SK-N-SH treated with all-trans-retinoic acid at 6 μM for 48 hours (cell line): Measurements from ENCODE around the gene TCAIM.
"Not testable (repeated sequence)": the region's sequence is repeated elsewhere in the genome, so short reads cannot be mapped to it uniquely, and the experiment has no call there.

Experiments used
- ATAC-seq: fragments of 200-7000 bp; cut with Tn5 transposase; 3 replicates; pipeline ENCODE4 v1.9.1; 2020; ENCODE audit warnings: mild to moderate bottlenecking, moderate library complexity
- ARNTL ChIP-seq: fragments of 450-650 bp; formaldehyde crosslinking; IDR thresholded peaks from 2 replicates; pipeline ENCODE4 v1.5.0; 2020; ENCODE audit warnings: low read depth, mild to moderate bottlenecking, moderate library complexity, borderline replicate concordance
- BACH2 ChIP-seq: fragments of 250-450 bp; sonication (Bioruptor Pico); IDR thresholded peaks from 2 replicates; pipeline ENCODE4 v1.9.0; 2021; ENCODE audit warnings: mild to moderate bottlenecking, borderline replicate concordance
- CSDC2 ChIP-seq: fragments of 250-450 bp; sonication (Bioruptor Pico); IDR thresholded peaks from 2 replicates; pipeline ENCODE4 v1.5.0; 2020; ENCODE audit warnings: mild to moderate bottlenecking, moderate library complexity
- CSRNP3 ChIP-seq: fragments of 250-450 bp; sonication (Bioruptor Pico); IDR thresholded peaks from 2 replicates; pipeline ENCODE4 v1.5.1; 2021; ENCODE audit warnings: mild to moderate bottlenecking, moderate library complexity
- ESRRG ChIP-seq: fragments of 250-450 bp; sonication (Bioruptor Pico); IDR thresholded peaks from 2 replicates; pipeline ENCODE4 v1.6.1; 2021; ENCODE audit warnings: mild to moderate bottlenecking
- GLIS3 ChIP-seq: fragments of 250-450 bp; sonication (Bioruptor Pico); IDR thresholded peaks from 2 replicates; pipeline ENCODE4 v1.5.0; 2020; ENCODE audit warnings: mild to moderate bottlenecking, moderate library complexity
- ISL1 ChIP-seq: fragments of 250-450 bp; sonication (Bioruptor Pico); IDR thresholded peaks from 2 replicates; pipeline ENCODE4 v2.1.2; 2022; ENCODE audit warnings: mild to moderate bottlenecking, moderate library complexity
- OSR1 ChIP-seq: fragments of 250-450 bp; sonication (Bioruptor Pico); IDR thresholded peaks from 2 replicates; pipeline ENCODE4 v1.8.0; 2022; ENCODE audit warnings: moderate library complexity, mild to moderate bottlenecking, inconsistent platforms
- PATZ1 ChIP-seq: fragments of 250-450 bp; sonication (Bioruptor Pico); IDR thresholded peaks from 2 replicates; pipeline ENCODE4 v1.8.0; 2020; ENCODE audit warnings: mild to moderate bottlenecking, moderate library complexity, borderline replicate concordance
- SNAI2 ChIP-seq: fragments of 250-450 bp; sonication (Bioruptor Pico); IDR thresholded peaks from 2 replicates; pipeline ENCODE4 v1.5.0; 2020; ENCODE audit warnings: mild to moderate bottlenecking, moderate library complexity
- TCF4 ChIP-seq: fragments of 250-450 bp; sonication (Bioruptor Pico); IDR thresholded peaks from 2 replicates; pipeline ENCODE4 v1.8.0; 2021; ENCODE audit warnings: mild to moderate bottlenecking, moderate library complexity, borderline replicate concordance
- TOX ChIP-seq: fragments of 250-450 bp; sonication (Bioruptor Pico); IDR thresholded peaks from 2 replicates; pipeline ENCODE4 v1.8.0; 2021; ENCODE audit warnings: mild to moderate bottlenecking, moderate library complexity, borderline replicate concordance
- ZC3H10 ChIP-seq: fragments of 250-450 bp; sonication (Bioruptor Pico); IDR thresholded peaks from 2 replicates; pipeline ENCODE4 v1.5.1; 2021; ENCODE audit warnings: mild to moderate bottlenecking, moderate library complexity
- ZFP3 ChIP-seq: fragments of 250-450 bp; sonication (Bioruptor Pico); IDR thresholded peaks from 2 replicates; pipeline ENCODE4 v1.5.0; 2020; ENCODE audit warnings: mild to moderate bottlenecking, moderate library complexity
- ZFP30 ChIP-seq: fragments of 450-650 bp; formaldehyde crosslinking; IDR thresholded peaks from 2 replicates; pipeline ENCODE4 v1.5.0; 2022; ENCODE audit warnings: mild to moderate bottlenecking, moderate library complexity
- ZNF565 ChIP-seq: fragments of 450-650 bp; formaldehyde crosslinking; conservative IDR thresholded peaks from 2 replicates; pipeline ENCODE4 v1.5.0; 2020; ENCODE audit warnings: low read depth, mild to moderate bottlenecking, moderate library complexity
- ZNF70 ChIP-seq: fragments of 450-650 bp; formaldehyde crosslinking; IDR thresholded peaks from 2 replicates; pipeline ENCODE4 v1.5.0; 2020; ENCODE audit warnings: mild to moderate bottlenecking, moderate library complexity
- ZNF8 ChIP-seq: fragments of 450-650 bp; formaldehyde crosslinking; IDR thresholded peaks from 2 replicates; pipeline ENCODE4 v1.5.0; 2020; ENCODE audit warnings: mild to moderate bottlenecking, moderate library complexity

Gene TCAIM

GRCh38 chr3:44415421-44415820 is 76.9 kb downstream of the TCAIM start:
- TF ChIP-seq PATZ1 (CRISPR knock-in tag) = no peak
- no peak for TF ChIP-seq OSR1 (CRISPR knock-in tag)
- ATAC-seq = no peak

GRCh38 chr3:44416031-44417030 is 77.8 kb downstream of the TCAIM start:
- no peak for TF ChIP-seq GLIS3
- TF ChIP-seq ZFP30 (CRISPR knock-in tag) = no peak
- TF ChIP-seq TOX (CRISPR knock-in tag) = no peak
- TF ChIP-seq ESRRG (CRISPR knock-in tag) = no peak
- ATAC-seq = no peak

GRCh38 chr3:44418118-44418517 is 79.6 kb downstream of the TCAIM start:
- ATAC-seq = not testable (repeated sequence)

GRCh38 chr3:44418549-44418948 is 80.0 kb downstream of the TCAIM start:
- ATAC-seq = no peak

GRCh38 chr3:44419116-44419922 is 80.8 kb downstream of the TCAIM start:
- no peak for ATAC-seq
- TF ChIP-seq ESRRG (CRISPR knock-in tag) (no peak), ZNF565 (CRISPR knock-in tag) (no peak), ZFP30 (CRISPR knock-in tag) (no peak), CSDC2 (CRISPR knock-in tag) (no peak)

More at GRCh38 chr3:44418549-44418948, 80.0 kb downstream of the TCAIM start:
- TF ChIP-seq ARNTL (CRISPR knock-in tag) (no peak), ZNF8 (CRISPR knock-in tag) (no peak), ESRRG (CRISPR knock-in tag) (no peak), OSR1 (CRISPR knock-in tag) (no peak), TCF4 (no peak), GLIS3 (no peak), ZFP30 (CRISPR knock-in tag) (no peak)

GRCh38 chr3:44419923-44420650 is 81.5 kb downstream of the TCAIM start:
- TF ChIP-seq GLIS3 (no peak), TCF4 (no peak), ESRRG (CRISPR knock-in tag) (no peak), CSRNP3 (CRISPR knock-in tag) (no peak), BACH2 (CRISPR knock-in tag) (no peak), ZNF8 (CRISPR knock-in tag) (no peak), TOX (CRISPR knock-in tag) (no peak), ISL1 (CRISPR knock-in tag) (no peak), ZC3H10 (CRISPR knock-in tag) (no peak)
- TF ChIP-seq, all 23 proteins: peak for 0
- ATAC-seq = no peak

GRCh38 chr3:44420676-44421075 is 82.1 kb downstream of the TCAIM start:
- ATAC-seq = no peak
- TF ChIP-seq ZNF70 (CRISPR knock-in tag) = no peak
- no peak for TF ChIP-seq ZFP3 (CRISPR knock-in tag)
- TF ChIP-seq CSRNP3 (CRISPR knock-in tag) = no peak
- TF ChIP-seq ZNF8 (CRISPR knock-in tag) = no peak
- TF ChIP-seq TCF4 = no peak
- TF ChIP-seq SNAI2 = no peak
- TF ChIP-seq, all 23 proteins: peak for 0
